ENCODE results near the gene PCBP1.

PCBP1 gene

GRCh38 chr2:70044290-70045040 is 42.8 kb upstream of the PCBP1 start:
- H3K4me3 ChIP-seq (ENCODE audit: low read depth, low read length), result no peak overlapping the region
- TF ChIP-seq MAX (IDR thresholded peaks at IDR 0.05; ENCODE audit: low read depth, low read length) (no peak), MYC (IDR thresholded peaks at IDR 0.05; ENCODE audit: low read depth, low read length) (no peak), POLR2A (IDR thresholded peaks at IDR 0.05; ENCODE audit: extremely low read depth, insufficient read length) (no peak)
- TF ChIP-seq, protein P1, sequence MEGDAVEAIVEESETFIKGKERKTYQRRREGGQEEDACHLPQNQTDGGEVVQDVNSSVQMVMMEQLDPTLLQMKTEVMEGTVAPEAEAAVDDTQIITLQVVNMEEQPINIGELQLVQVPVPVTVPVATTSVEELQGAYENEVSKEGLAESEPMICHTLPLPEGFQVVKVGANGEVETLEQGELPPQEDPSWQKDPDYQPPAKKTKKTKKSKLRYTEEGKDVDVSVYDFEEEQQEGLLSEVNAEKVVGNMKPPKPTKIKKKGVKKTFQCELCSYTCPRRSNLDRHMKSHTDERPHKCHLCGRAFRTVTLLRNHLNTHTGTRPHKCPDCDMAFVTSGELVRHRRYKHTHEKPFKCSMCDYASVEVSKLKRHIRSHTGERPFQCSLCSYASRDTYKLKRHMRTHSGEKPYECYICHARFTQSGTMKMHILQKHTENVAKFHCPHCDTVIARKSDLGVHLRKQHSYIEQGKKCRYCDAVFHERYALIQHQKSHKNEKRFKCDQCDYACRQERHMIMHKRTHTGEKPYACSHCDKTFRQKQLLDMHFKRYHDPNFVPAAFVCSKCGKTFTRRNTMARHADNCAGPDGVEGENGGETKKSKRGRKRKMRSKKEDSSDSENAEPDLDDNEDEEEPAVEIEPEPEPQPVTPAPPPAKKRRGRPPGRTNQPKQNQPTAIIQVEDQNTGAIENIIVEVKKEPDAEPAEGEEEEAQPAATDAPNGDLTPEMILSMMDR (IDR thresholded peaks at IDR 0.05; ENCODE audit: low read depth, low read length), result no peak
- no peak for DNase-seq (ENCODE audit: low read depth)

GRCh38 chr2:70045405-70045804 is 41.9 kb upstream of the PCBP1 start:
- DNase-seq (ENCODE audit: low read depth), result no peak
- TF ChIP-seq, protein P1 (IDR thresholded peaks at IDR 0.05; ENCODE audit: low read depth, low read length), result no peak
- TF ChIP-seq MYC (IDR thresholded peaks at IDR 0.05; ENCODE audit: low read depth, low read length), result no peak
- TF ChIP-seq MAX (IDR thresholded peaks at IDR 0.05; ENCODE audit: low read depth, low read length), result no peak
- TF ChIP-seq POLR2A (IDR thresholded peaks at IDR 0.05; ENCODE audit: extremely low read depth, insufficient read length), result no peak

GRCh38 chr2:70045932-70046331 is 41.3 kb upstream of the PCBP1 start:
- no peak for DNase-seq (ENCODE audit: low read depth)
- H3K4me3 ChIP-seq (ENCODE audit: low read depth, low read length), result no peak overlapping the region
- TF ChIP-seq MAX (IDR thresholded peaks at IDR 0.05; ENCODE audit: low read depth, low read length), result no peak
- TF ChIP-seq POLR2A (IDR thresholded peaks at IDR 0.05; ENCODE audit: extremely low read depth, insufficient read length), result no peak
- TF ChIP-seq, protein P1 (IDR thresholded peaks at IDR 0.05; ENCODE audit: low read depth, low read length), result no peak
- TF ChIP-seq MYC (IDR thresholded peaks at IDR 0.05; ENCODE audit: low read depth, low read length), result no peak

More at GRCh38 chr2:70045405-70045804, 41.9 kb upstream of the PCBP1 start:
- no peak overlapping the region for H3K4me3 ChIP-seq (ENCODE audit: low read depth, low read length)

- TF ChIP-seq MAX (IDR thresholded peaks at IDR 0.05; ENCODE audit: low read depth, low read length) (peak; percentile 73), MYC (IDR thresholded peaks at IDR 0.05; ENCODE audit: low read depth, low read length) (0 out of 2 replicates have a peak, but pooled peaks have one; percentile 49)
- TF ChIP-seq, protein P1 (IDR thresholded peaks at IDR 0.05; ENCODE audit: low read depth, low read length), result no peak
- peak; percentile 65 for DNase-seq (ENCODE audit: low read depth)
- H3K4me3 ChIP-seq (ENCODE audit: low read depth, low read length), result no peak overlapping the region
Measured at GRCh38 chr2:70046534-70046933, 40.7 kb upstream of the PCBP1 start.

DNA sequence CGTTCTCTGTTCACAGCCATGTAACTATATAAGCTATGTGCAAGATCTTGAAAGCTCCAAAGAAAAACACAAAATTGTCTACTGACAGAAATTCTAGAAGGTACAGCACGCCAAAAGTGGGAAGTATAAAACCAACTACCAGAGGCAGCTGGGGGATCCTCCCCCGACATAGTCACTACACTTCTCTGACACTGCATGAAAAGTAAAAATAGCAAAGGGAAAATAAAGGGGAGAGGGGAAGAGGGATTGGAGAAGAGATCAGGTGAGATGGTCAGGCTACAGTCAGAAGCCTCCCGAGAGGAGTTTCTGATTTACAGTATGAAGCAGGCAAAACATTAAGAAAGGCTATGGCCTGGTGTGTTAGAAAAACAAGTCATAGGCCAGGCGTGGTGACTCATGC is 39.8 kb upstream of the PCBP1 start:
- no peak overlapping the region for H3K4me3 ChIP-seq (ENCODE audit: low read depth, low read length)
- TF ChIP-seq MYC (IDR thresholded peaks at IDR 0.05; ENCODE audit: low read depth, low read length) (no peak), MAX (IDR thresholded peaks at IDR 0.05; ENCODE audit: low read depth, low read length) (no peak), POLR2A (IDR thresholded peaks at IDR 0.05; ENCODE audit: extremely low read depth, insufficient read length) (no peak)
- TF ChIP-seq, protein P1 (IDR thresholded peaks at IDR 0.05; ENCODE audit: low read depth, low read length), result no peak
- peak; percentile 73 for DNase-seq (ENCODE audit: low read depth)

All from NB4 (cell line).